Spleen (tissue), 11 donors: Measurements from ENCODE around the gene CCDC91. TPM values are rescaled to one million over a fixed set of nuclear protein-coding genes. Genes with fewer than 3 reads are reported as not detected.

Source experiments
- DNase-seq: peaks from one replicate; pipeline ENCODE4 v3.0.0-alpha.2; 2020
- H3K27ac ChIP-seq, 8 donors: fragments of 200-600 bp; sonication (generic) in 7 of 8; 1 replicate in 4 of 8; 2 replicates in 4 of 8; pipeline versions ENCODE4 v1.5.0 to v1.8.0; 2016 to 2021; ENCODE audit warnings: inconsistent platforms in 4 of 8, mild to moderate bottlenecking in 4 of 8, moderate library complexity in 1 of 8
- H3K27me3 ChIP-seq, 7 donors: fragments of 200-600 bp; sonication (generic) in 6 of 7; replicated peaks in 1 of 7; 1 replicate in 4 of 7; 2 replicates in 3 of 7; pipeline versions ENCODE4 v1.5.0 to v1.8.0; 2016 to 2021; ENCODE audit warnings: inconsistent platforms in 3 of 7, mild to moderate bottlenecking in 1 of 7
- H3K36me3 ChIP-seq, 6 donors: fragments of 200-600 bp; sonication (generic) in 5 of 6; 1 replicate in 4 of 6; 2 replicates in 2 of 6; pipeline versions ENCODE4 v1.5.0 to v1.8.0; 2016 to 2021; ENCODE audit warnings: inconsistent platforms in 2 of 6
- H3K4me1 ChIP-seq, 6 donors: fragments of 200-600 bp; sonication (generic) in 5 of 6; 1 replicate in 3 of 6; 2 replicates in 3 of 6; pipeline versions ENCODE4 v1.5.0 to v1.8.0; 2016 to 2021; ENCODE audit warnings: inconsistent platforms in 3 of 6
- H3K4me3 ChIP-seq, 8 donors: fragments of 200-600 bp; sonication (generic) in 7 of 8; 1 replicate in 4 of 8; 2 replicates in 4 of 8; pipeline versions ENCODE4 v1.5.0 to v1.8.0; 2016 to 2021; ENCODE audit warnings: inconsistent platforms in 4 of 8, mild to moderate bottlenecking in 4 of 8, moderate library complexity in 2 of 8
- H3K9me3 ChIP-seq, 8 donors: fragments of 200-600 bp; sonication (generic) in 7 of 8; 1 replicate in 4 of 8; 2 replicates in 4 of 8; pipeline versions ENCODE4 v1.5.0 to v1.8.0; 2016 to 2021; ENCODE audit warnings: inconsistent platforms in 4 of 8
- CTCF ChIP-seq, 11 experiments: fragments of 200-600 bp in 7 of 11; fragments of 450-650 bp in 4 of 11; sonication (generic) in 4 of 11; IDR thresholded peaks in 8 of 11; conservative IDR thresholded peaks in 3 of 11; 1 replicate in 7 of 11; 2 replicates in 4 of 11; pipeline versions ENCODE4 v1.4.0 to v1.8.0; 2016 to 2021; ENCODE audit warnings: antibody characterized with exemption in 11 of 11, inconsistent platforms in 4 of 11, mild to moderate bottlenecking in 1 of 11
- POLR2A ChIP-seq, 3 donors: fragments of 450-650 bp; IDR thresholded peaks; one replicate each; pipeline ENCODE4 v1.5.1; 2017; ENCODE audit warnings: antibody characterized with exemption in 3 of 3, mild to moderate bottlenecking in 1 of 3
- POLR2AphosphoS5 ChIP-seq, 3 donors: sonication (generic); formaldehyde crosslinking; IDR thresholded peaks; one replicate each; pipeline ENCODE4 v1.5.1; 2017; ENCODE audit warnings: antibody characterized with exemption in 3 of 3
- WGBS, 5 donors: extraction: QIAGEN DNeasy Blood & Tissue Kit in 3 of 5; methylation state at CpG; one replicate each; pipeline versions ENCODE4 v1.1.5 to v1.1.7; 2013 to 2018; 5-methylcytosine and 5-hydroxymethylcytosine counted together
- intact Hi-C: fragments of 100-400 bp; cut with DNase I; formaldehyde crosslinking; loops from one replicate; pipeline ENCODE4 v1.15.0; 2023; ENCODE audit warnings: low total_unique reads
- polyA plus RNA-seq, 3 donors: library from polyadenylated mRNA; stranded (reverse); fragments of 200-250 nt; gene quantifications; one replicate each; pipeline ENCODE4 v1.2.1, GENCODE V29; 2013
- total RNA-seq, 7 donors: library from RNA; depleted of rRNA in 3 of 7; stranded (reverse); fragments of >200 nt in 3 of 7; fragmentation: NEBNext Ultra II Directional in 4 of 7; extraction: Animal tissue kit (Norgen Biotek cat#: 25700) in 4 of 7; gene quantifications; one replicate each; pipeline versions ENCODE4 v1.1.0 to v1.2.1, GENCODE V29; 2016 to 2021
- donor health status: healthy with polysubstance abuse.
- donor health status: DM: no; HTN: no; CAD: no; lungs with moderate emphysema.
- donor health status: DM: no; HTN: no; CAD: no.
- donor health status: Bipolar disorder and iron deficiency.
- donor health status: healthy.
- donor health status: DM: no; HTN: no; CAD: no.
- donor health status: DM: yes; HTN: yes; CAD: no.

The CCDC91 gene
- total and polyA plus RNA-seq, 10 donors = 12.8 to 65.9 (median 43.4) TPM

- TF ChIP-seq POLR2AphosphoS5 (IDR thresholded peaks at IDR 0.05) (no peak), POLR2A (IDR thresholded peaks at IDR 0.05) (no peak), CTCF (IDR thresholded peaks at IDR 0.05 in 8 of 11, conservative IDR thresholded peaks at IDR 0.05 in 3 of 11) (no peak)
- Histone ChIP-seq H3K4me3 (no peak overlapping the region), H3K4me1 (no peaks in the 10 kb centered on the region), H3K27me3 (no peaks in the 10 kb centered on the region), H3K9me3 (no peaks in the 10 kb centered on the region), H3K27ac (no peak overlapping the region), H3K36me3 (peaks cover 0 to 39% (median 8%) of the 10 kb centered on the region in 6 donors)
- no peak for DNase-seq
- intact Hi-C loops = no loop called here
- WGBS, 5 donors = 80 to 87% (median 85%) methylated on average over 2 of the region's 2 CpGs
These were observed 170.0 kb downstream of the CCDC91 start for GRCh38 chr12:28360253-28360652.

GRCh38 chr12:28367326-28367725, 177.1 kb downstream of the CCDC91 start:
- TF ChIP-seq POLR2A (IDR thresholded peaks at IDR 0.05) = no peak
- Histone ChIP-seq H3K4me1 (no peaks in the 10 kb centered on the region), H3K4me3 (no peak overlapping the region), H3K9me3 (peaks cover 19 to 69% (median 59%) of the 10 kb centered on the region in 8 donors), H3K27me3 (no peaks in the 10 kb centered on the region), H3K36me3 (peaks cover 1 to 97% (median 47%) of the 10 kb centered on the region in 6 donors), H3K27ac (no peak overlapping the region)
- DNase-seq = no peak
- intact Hi-C loops = no loop called here
- WGBS, 5 donors = 89 to 100% (median 98%) methylated on average over 1 of the region's 1 CpG

DNA sequence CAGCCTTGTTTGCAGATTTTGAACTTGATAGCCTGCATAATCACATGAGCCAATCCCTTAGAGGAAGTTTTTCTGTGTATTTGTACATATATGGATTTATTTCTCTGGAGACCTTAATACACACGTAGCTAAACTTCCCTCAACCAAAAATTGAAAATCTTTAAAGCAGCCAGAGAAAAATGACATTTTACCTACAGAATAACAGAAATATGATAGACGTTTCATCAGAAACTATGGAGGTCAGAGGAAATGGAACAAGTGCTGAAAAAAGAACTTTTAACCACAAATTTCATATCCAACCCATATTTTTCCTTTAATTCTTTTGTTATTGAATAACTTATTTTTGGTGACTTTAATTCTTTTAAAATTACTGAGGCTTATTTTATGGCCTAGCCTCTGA, 177.7 kb downstream of the CCDC91 start:
- H3K4me1 ChIP-seq = no peaks in the 10 kb centered on the region
- intact Hi-C loops = no loop called here
- no peak overlapping the region for H3K4me3 ChIP-seq
- no peak overlapping the region for H3K27ac ChIP-seq
- TF ChIP-seq POLR2A (IDR thresholded peaks at IDR 0.05) (no peak), CTCF (IDR thresholded peaks at IDR 0.05 in 8 of 11, conservative IDR thresholded peaks at IDR 0.05 in 3 of 11) (no peak), POLR2AphosphoS5 (IDR thresholded peaks at IDR 0.05) (no peak)
- H3K27me3 ChIP-seq = no peaks in the 10 kb centered on the region
- H3K36me3 ChIP-seq = peaks cover 0 to 90% (median 43%) of the 10 kb centered on the region in 6 donors
- WGBS, 5 donors = 89 to 96% (median 95%) methylated on average over 2 of the region's 2 CpGs
- peaks cover 19 to 76% (median 66%) of the 10 kb centered on the region in 8 donors for H3K9me3 ChIP-seq
- no peak for DNase-seq

DNA sequence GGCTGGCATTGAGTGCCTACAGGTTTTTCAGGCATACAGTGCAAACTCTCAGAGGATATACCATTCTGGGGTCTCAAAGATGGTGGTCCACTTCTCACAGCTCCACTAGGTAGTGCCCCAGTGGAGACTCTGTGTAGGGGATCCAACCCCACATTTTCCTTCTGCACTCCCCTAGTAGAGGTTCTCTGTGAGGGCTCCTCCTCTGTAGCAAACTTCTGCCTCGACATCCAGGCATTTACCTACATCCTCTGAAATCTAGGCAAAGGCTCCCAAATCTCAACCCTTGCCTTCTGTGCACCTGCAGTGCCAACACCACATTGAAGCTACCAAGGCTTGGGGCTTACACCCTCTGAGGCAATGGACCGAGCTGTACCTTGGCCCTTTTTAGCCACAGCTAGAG, 179.2 kb downstream of the CCDC91 start:
- intact Hi-C loops = no loop called here
- Histone ChIP-seq H3K9me3 (peaks cover 19 to 77% (median 68%) of the 10 kb centered on the region in 8 donors), H3K4me3 (no peak overlapping the region), H3K4me1 (no peaks in the 10 kb centered on the region), H3K36me3 (peaks cover 0 to 86% (median 40%) of the 10 kb centered on the region in 6 donors), H3K27me3 (no peaks in the 10 kb centered on the region), H3K27ac (no peak overlapping the region)
- no peak for TF ChIP-seq POLR2A (IDR thresholded peaks at IDR 0.05)
- TF ChIP-seq POLR2AphosphoS5 (IDR thresholded peaks at IDR 0.05) = no peak
- TF ChIP-seq CTCF (IDR thresholded peaks at IDR 0.05 in 8 of 11, conservative IDR thresholded peaks at IDR 0.05 in 3 of 11) = no peak
- 90 to 100% (median 95%) methylated on average over 2 of the region's 2 CpGs for WGBS, 5 donors
- no peak for DNase-seq

DNA sequence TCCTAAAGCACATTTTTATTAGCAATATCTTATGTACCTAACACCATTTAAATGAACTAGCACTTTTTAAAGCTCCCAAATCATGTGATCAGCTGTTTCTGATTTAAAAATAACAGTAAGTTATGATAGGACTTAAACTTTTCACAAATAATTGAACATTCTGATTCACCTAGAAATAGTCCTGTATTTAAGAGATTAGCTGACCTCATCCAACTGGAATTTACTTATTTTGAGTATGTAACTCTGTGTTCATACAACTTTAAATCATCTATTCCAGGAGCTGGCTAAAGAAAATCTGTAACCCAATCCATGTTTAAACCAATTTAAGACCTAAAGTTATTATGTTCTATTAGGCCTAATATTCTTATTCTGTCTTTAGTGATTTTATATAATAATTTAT, 184.3 kb downstream of the CCDC91 start:
- TF ChIP-seq POLR2A (IDR thresholded peaks at IDR 0.05) (no peak), POLR2AphosphoS5 (IDR thresholded peaks at IDR 0.05) (no peak), CTCF (IDR thresholded peaks at IDR 0.05 in 8 of 11, conservative IDR thresholded peaks at IDR 0.05 in 3 of 11) (no peak)
- peaks cover 7 to 42% (median 34%) of the 10 kb centered on the region in 8 donors for H3K9me3 ChIP-seq
- intact Hi-C loops = no loop called here

More for the DNA sequence above, 184.3 kb downstream of the CCDC91 start:
- Histone ChIP-seq H3K4me3 (no peak overlapping the region), H3K27me3 (no peaks in the 10 kb centered on the region), H3K27ac (no peak overlapping the region), H3K4me1 (no peaks in the 10 kb centered on the region), H3K36me3 (peaks cover 0 to 36% (median 14%) of the 10 kb centered on the region in 6 donors)
- DNase-seq = no peak
